ENCODE results near the gene RGL1. TPM values are rescaled to one million over a fixed set of nuclear protein-coding genes. Genes with fewer than 3 reads are reported as not detected.

RGL1 gene
- total RNA-seq, 1 experiment from 2014 or later, result 4.8 TPM

- Mint-ChIP-seq H3K9me3 (ENCODE audit: low read depth, unreplicated experiment) (no peaks in the 10 kb centered on the region), H3K27me3 (ENCODE audit: unreplicated experiment) (no peaks in the 10 kb centered on the region), H3K4me3 (ENCODE audit: low read depth, unreplicated experiment) (no peak overlapping the region), H3K4me1 (ENCODE audit: low read depth, unreplicated experiment) (peaks cover 41% of the 10 kb centered on the region), H3K27ac (ENCODE audit: unreplicated experiment) (no peak overlapping the region), H3K36me3 (ENCODE audit: insufficient read depth, unreplicated experiment) (peaks cover 15% of the 10 kb centered on the region)
- DNase-seq, result no peak
- intact Hi-C loops (cut with micrococcal nuclease; ENCODE audit: unreplicated experiment), result no loop called here
- TF ChIP-seq, protein P1, sequence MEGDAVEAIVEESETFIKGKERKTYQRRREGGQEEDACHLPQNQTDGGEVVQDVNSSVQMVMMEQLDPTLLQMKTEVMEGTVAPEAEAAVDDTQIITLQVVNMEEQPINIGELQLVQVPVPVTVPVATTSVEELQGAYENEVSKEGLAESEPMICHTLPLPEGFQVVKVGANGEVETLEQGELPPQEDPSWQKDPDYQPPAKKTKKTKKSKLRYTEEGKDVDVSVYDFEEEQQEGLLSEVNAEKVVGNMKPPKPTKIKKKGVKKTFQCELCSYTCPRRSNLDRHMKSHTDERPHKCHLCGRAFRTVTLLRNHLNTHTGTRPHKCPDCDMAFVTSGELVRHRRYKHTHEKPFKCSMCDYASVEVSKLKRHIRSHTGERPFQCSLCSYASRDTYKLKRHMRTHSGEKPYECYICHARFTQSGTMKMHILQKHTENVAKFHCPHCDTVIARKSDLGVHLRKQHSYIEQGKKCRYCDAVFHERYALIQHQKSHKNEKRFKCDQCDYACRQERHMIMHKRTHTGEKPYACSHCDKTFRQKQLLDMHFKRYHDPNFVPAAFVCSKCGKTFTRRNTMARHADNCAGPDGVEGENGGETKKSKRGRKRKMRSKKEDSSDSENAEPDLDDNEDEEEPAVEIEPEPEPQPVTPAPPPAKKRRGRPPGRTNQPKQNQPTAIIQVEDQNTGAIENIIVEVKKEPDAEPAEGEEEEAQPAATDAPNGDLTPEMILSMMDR (IDR thresholded peaks at IDR 0.05; ENCODE audit: unreplicated experiment), result no peak
- CTCF ChIA-PET, result no interaction called here
- no TSS peak for BruUV-seq (replicated peaks)
Measured at GRCh38 chr1:183886083-183886828, 81.3 kb downstream of the RGL1 start.

GRCh38 chr1:183886853-183887252, 81.9 kb downstream of the RGL1 start:
- intact Hi-C loops (cut with micrococcal nuclease; ENCODE audit: unreplicated experiment), result no loop called here
- TF ChIP-seq, protein P1 (IDR thresholded peaks at IDR 0.05; ENCODE audit: unreplicated experiment), result no peak
- no peak for DNase-seq
- H3K9me3 Mint-ChIP-seq (ENCODE audit: low read depth, unreplicated experiment), result no peaks in the 10 kb centered on the region
- H3K36me3 Mint-ChIP-seq (ENCODE audit: insufficient read depth, unreplicated experiment), result peaks cover 9% of the 10 kb centered on the region
- no TSS peak for BruUV-seq (replicated peaks)
- H3K27ac Mint-ChIP-seq (ENCODE audit: unreplicated experiment), result no peak overlapping the region
- no peak overlapping the region for H3K4me3 Mint-ChIP-seq (ENCODE audit: low read depth, unreplicated experiment)
- no peaks in the 10 kb centered on the region for H3K27me3 Mint-ChIP-seq (ENCODE audit: unreplicated experiment)
- CTCF ChIA-PET, result no interaction called here
- H3K4me1 Mint-ChIP-seq (ENCODE audit: low read depth, unreplicated experiment), result peaks cover 35% of the 10 kb centered on the region

- TF ChIP-seq, protein P1 (IDR thresholded peaks at IDR 0.05; ENCODE audit: unreplicated experiment), result no peak
- Mint-ChIP-seq H3K27me3 (ENCODE audit: unreplicated experiment) (no peaks in the 10 kb centered on the region), H3K36me3 (ENCODE audit: insufficient read depth, unreplicated experiment) (peaks cover under 1% of the 10 kb centered on the region), H3K4me3 (ENCODE audit: low read depth, unreplicated experiment) (no peak overlapping the region), H3K9me3 (ENCODE audit: low read depth, unreplicated experiment) (no peaks in the 10 kb centered on the region), H3K27ac (ENCODE audit: unreplicated experiment) (no peak overlapping the region), H3K4me1 (ENCODE audit: low read depth, unreplicated experiment) (peaks cover 23% of the 10 kb centered on the region)
- intact Hi-C loops (cut with micrococcal nuclease; ENCODE audit: unreplicated experiment), result no loop called here
- BruUV-seq (replicated peaks), result no TSS peak
- DNase-seq, result no peak
- CTCF ChIA-PET, result interaction anchor here (0.7 kb wide), 1 partner anchor 213 kb away, joined by 3 read pairs; no protein-coding TSS in a partner anchor
Measured at GRCh38 chr1:183887826-183888819, 83.2 kb downstream of the RGL1 start.

GRCh38 chr1:183889095-183889494, 84.2 kb downstream of the RGL1 start:
- Mint-ChIP-seq H3K27me3 (ENCODE audit: unreplicated experiment) (no peaks in the 10 kb centered on the region), H3K27ac (ENCODE audit: unreplicated experiment) (no peak overlapping the region), H3K4me3 (ENCODE audit: low read depth, unreplicated experiment) (no peak overlapping the region), H3K36me3 (ENCODE audit: insufficient read depth, unreplicated experiment) (no peaks in the 10 kb centered on the region), H3K9me3 (ENCODE audit: low read depth, unreplicated experiment) (no peaks in the 10 kb centered on the region), H3K4me1 (ENCODE audit: low read depth, unreplicated experiment) (peaks cover 13% of the 10 kb centered on the region)
- CTCF ChIA-PET, result no interaction called here
- no peak for DNase-seq
- no TSS peak for BruUV-seq (replicated peaks)
- intact Hi-C loops (cut with micrococcal nuclease; ENCODE audit: unreplicated experiment), result no loop called here
- TF ChIP-seq, protein P1 (IDR thresholded peaks at IDR 0.05; ENCODE audit: unreplicated experiment), result no peak
